Activated T-helper 1 cell treated with anti-CD3 and anti-CD28 coated beads, Interleukin-12 subunit alpha, Interleukin-12 subunit beta, Interleukin-2, Interleukin-4 antibody, amounts not matched to agents 30 ng/mL and 10 ng/mL and 1 ng/mL, durations not matched to agents 14 hours and 24 hours and 36 hours (primary cell): ENCODE measurements around the gene RELA. TPM values are rescaled to one million over a fixed set of nuclear protein-coding genes. Genes with fewer than 3 reads are reported as not detected.

Source experiments
- DNase-seq: peaks from one replicate; pipeline ENCODE4 v3.0.0; 2021; ENCODE audit warnings: low spot score
- H3K27ac Mint-ChIP-seq: one replicate; pipeline ENCODE4 v1.8.0; 2021; ENCODE audit warnings: mild to moderate bottlenecking, mixed read lengths
- H3K27me3 Mint-ChIP-seq: one replicate; pipeline ENCODE4 v1.8.0; 2022; ENCODE audit warnings: mild to moderate bottlenecking, moderate library complexity, mixed read lengths; ENCODE audit not compliant: insufficient read depth
- H3K36me3 Mint-ChIP-seq: one replicate; pipeline ENCODE4 v1.8.0; 2021; ENCODE audit warnings: low read depth, mixed read lengths
- H3K4me1 Mint-ChIP-seq: one replicate; pipeline ENCODE4 v1.8.0; 2021; ENCODE audit warnings: low read depth, mixed read lengths
- H3K4me3 Mint-ChIP-seq: one replicate; pipeline ENCODE4 v1.8.0; 2021; ENCODE audit warnings: mild to moderate bottlenecking, moderate library complexity, mixed read lengths
- H3K9me3 Mint-ChIP-seq: one replicate; pipeline ENCODE4 v1.8.0; 2021; ENCODE audit warnings: mixed read lengths
- intact Hi-C: fragments of 100-400 bp; cut with micrococcal nuclease; formaldehyde crosslinking; loops from one replicate; pipeline ENCODE4 v1.15.1; 2024
- total RNA-seq: library from RNA; stranded (reverse); gene quantifications from 2 replicates; pipeline ENCODE4 v1.2.3, GENCODE V29; 2022

The RELA gene
- total RNA-seq, 1 donor from 2014 or later = 102 TPM

DNA sequence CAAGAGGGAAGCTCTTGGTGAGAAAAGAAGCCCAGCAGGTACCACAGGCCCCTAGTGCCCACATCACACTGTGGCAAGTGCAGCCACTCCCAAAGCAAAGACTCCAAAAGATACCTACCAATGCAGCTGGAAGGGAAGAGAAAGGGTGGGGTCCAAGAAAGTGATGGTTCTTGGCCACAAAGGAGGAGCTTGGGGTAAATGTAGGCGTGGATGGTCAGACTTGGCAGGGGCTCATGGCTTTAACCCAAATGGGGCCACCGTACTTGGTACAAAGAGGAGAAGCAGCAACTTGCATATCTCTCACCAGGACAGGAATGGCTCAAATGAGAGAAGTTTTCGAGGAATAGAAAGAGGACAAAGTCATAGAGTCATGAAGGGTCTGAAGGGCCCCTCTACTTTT is 53.5 kb downstream of the RELA start:
- Mint-ChIP-seq H3K4me1 (peaks cover 35% of the 10 kb centered on the region), H3K27me3 (no peaks in the 10 kb centered on the region), H3K4me3 (peak overlapping the region; percentile 57), H3K36me3 (peaks cover 44% of the 10 kb centered on the region), H3K27ac (no peak overlapping the region), H3K9me3 (no peaks in the 10 kb centered on the region)
- intact Hi-C loops = no loop called here
- DNase-seq = no peak

DNA sequence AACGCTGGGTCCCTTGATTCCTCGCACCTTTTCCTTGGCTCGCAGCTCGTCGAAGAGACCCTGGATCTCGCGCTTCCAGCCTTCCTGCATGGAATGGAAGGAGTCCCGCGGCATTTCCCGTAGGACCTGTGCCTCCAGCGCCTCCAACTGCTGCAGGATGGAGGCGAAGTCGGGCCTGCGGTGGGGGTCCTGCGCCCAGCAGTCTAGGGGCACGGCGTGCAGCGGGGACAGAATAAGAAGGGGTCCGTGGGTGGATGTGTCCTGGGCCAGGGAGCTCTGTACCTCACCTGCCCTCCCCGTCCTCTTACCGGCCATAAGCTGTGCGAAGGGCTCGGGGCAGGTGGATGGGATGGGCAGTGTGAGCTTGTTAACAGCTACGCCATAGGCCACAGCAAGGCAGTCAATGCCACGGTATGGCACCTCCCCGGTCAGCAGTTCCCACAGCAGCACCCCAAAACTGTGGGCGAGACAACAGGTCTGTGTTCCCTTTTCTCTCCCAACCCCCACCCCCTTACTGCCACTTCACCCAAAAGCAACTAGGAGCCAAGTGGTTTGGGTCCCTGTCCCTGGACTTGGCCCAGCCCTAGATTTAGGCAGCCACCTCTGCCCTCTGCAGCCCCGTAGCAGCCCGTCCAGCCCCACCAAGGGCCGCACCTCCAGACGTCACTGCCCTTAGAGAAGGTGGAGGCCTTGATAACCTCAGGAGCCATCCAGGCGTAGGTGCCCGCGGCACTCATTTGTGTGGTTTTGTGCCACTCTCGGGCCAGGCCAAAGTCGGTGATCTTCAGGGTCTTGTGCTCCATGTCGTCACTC is 54.9 kb downstream of the RELA start:
- peaks cover 35% of the 10 kb centered on the region for H3K4me1 Mint-ChIP-seq
- DNase-seq = no peak
- peak overlapping the region; percentile 16 for H3K27ac Mint-ChIP-seq
- no peaks in the 10 kb centered on the region for H3K9me3 Mint-ChIP-seq
- H3K27me3 Mint-ChIP-seq = no peaks in the 10 kb centered on the region
- peaks cover 46% of the 10 kb centered on the region for H3K36me3 Mint-ChIP-seq
- H3K4me3 Mint-ChIP-seq = no peak overlapping the region
- intact Hi-C loops = no loop called here

DNA sequence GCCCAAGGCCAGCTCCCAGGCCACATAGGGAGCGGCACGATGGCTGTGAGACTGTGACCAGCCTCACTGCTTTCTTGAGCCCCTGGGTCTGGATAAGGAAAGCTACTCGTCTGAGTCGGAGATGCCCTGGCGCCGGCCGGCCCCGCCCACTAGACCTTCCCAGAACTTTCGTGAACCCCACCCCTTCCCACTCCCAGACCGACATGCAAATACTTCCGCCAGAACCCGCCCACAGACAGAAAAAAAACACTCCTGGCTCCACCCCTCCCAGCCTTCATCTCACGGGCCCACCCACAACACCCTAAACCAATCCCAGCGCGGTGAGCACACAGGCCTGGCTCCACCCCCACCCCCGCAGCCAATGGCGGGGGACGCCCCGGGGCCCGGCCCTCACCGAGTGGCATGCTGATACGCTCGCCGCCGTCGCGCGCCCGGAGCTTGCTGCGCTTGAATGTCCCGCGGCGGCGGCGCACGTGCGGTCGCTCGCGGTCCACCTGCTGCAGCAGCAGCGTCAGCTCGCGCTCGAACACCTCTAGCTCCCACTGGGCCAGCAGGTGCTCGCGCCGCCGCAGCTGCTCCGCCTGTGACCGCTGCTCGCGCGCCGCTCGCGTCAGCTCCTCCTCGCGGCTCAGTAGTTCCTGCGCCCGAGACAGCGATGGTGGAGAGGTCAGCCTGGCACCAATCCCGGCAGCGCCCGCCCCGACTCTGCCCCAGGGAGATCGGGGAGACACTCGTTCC is 55.7 kb downstream of the RELA start:
- Mint-ChIP-seq H3K4me1 (peaks cover 29% of the 10 kb centered on the region), H3K9me3 (no peaks in the 10 kb centered on the region), H3K27ac (peak overlapping the region; percentile 34), H3K27me3 (no peaks in the 10 kb centered on the region), H3K4me3 (no peak overlapping the region), H3K36me3 (peaks cover 41% of the 10 kb centered on the region)
- intact Hi-C loops = no loop called here
- no peak for DNase-seq

DNA sequence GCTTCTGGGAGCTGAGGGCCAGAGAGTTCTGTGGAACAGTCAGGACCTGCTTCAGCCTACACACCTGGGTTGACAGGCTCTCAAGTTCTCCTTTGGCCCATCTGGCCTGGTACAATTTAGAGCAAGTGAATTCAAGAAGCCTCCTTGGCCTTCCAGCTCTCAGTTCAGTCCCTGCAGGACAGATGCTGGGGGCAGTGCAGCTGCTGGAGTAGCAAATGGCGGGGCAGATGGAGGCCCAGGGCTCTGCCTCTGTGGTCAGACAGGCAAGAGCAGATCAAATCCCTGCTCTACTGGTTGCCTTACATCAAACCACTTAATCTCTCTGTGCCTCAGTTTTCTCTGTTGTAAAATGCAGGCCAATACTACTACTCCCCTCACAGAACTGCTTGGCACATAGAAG is 58.5 kb downstream of the RELA start:
- no peak for DNase-seq
- H3K9me3 Mint-ChIP-seq = no peaks in the 10 kb centered on the region
- H3K27ac Mint-ChIP-seq = no peak overlapping the region
- H3K27me3 Mint-ChIP-seq = no peaks in the 10 kb centered on the region
- no peak overlapping the region for H3K4me3 Mint-ChIP-seq
- intact Hi-C loops = no loop called here
- H3K4me1 Mint-ChIP-seq = peaks cover 7% of the 10 kb centered on the region
- peaks cover 35% of the 10 kb centered on the region for H3K36me3 Mint-ChIP-seq

Other genes starting within 250 kb of the RELA start
- gene NEAT1, start 240.1 kb downstream of the RELA start, total RNA-seq = 507 and 517 TPM in 2 replicates
- 5,323 and 5,421 TPM in 2 replicates for gene MALAT1, start 163.9 kb downstream of the RELA start, total RNA-seq
- gene SCYL1, start 137.8 kb downstream of the RELA start, total RNA-seq = 103 and 109 TPM in 2 replicates
- 97.9 and 103 TPM in 2 replicates for gene LTBP3, start 104.6 kb downstream of the RELA start, total RNA-seq
- 94.6 and 96.9 TPM in 2 replicates for gene ZNRD2, start 92.4 kb downstream of the RELA start, total RNA-seq
- gene FAM89B, start 90.4 kb downstream of the RELA start, total RNA-seq = 50.4 and 50.6 TPM in 2 replicates
- 168 and 178 TPM in 2 replicates for gene EHBP1L1, start 86.9 kb downstream of the RELA start, total RNA-seq
- gene KCNK7, start 67.1 kb downstream of the RELA start, total RNA-seq = 1.6 and 2.0 TPM in 2 replicates
- 103 and 106 TPM in 2 replicates for gene MAP3K11, start 48.7 kb downstream of the RELA start, total RNA-seq
- 55.0 and 55.2 TPM in 2 replicates for gene PCNX3, start 47.1 kb downstream of the RELA start, total RNA-seq
- gene SIPA1, start 24.8 kb downstream of the RELA start, total RNA-seq = 117 and 130 TPM in 2 replicates
- 68.1 and 75.0 TPM in 2 replicates for gene KAT5, start 49.3 kb upstream of the RELA start, total RNA-seq
- 87.6 and 89.0 TPM in 2 replicates for gene RNASEH2C, start 57.9 kb upstream of the RELA start, total RNA-seq
- 17.4 and 19.2 TPM in 2 replicates for gene AP5B1, start 118.1 kb upstream of the RELA start, total RNA-seq
- gene OVOL1, start 124.1 kb upstream of the RELA start, total RNA-seq = 0.10 and 0.36 TPM in 2 replicates
- 1.6 and 1.9 TPM in 2 replicates for gene SNX32, start 171.0 kb upstream of the RELA start, total RNA-seq
- 1,020 and 1,061 TPM in 2 replicates for gene CFL1, start 195.3 kb upstream of the RELA start, total RNA-seq
- gene MUS81, start 197.5 kb upstream of the RELA start, total RNA-seq = 77.7 and 79.6 TPM in 2 replicates
- gene EFEMP2, start 209.9 kb upstream of the RELA start, total RNA-seq = 6.5 and 7.9 TPM in 2 replicates
- 5.7 and 7.4 TPM in 2 replicates for gene CTSW, start 216.9 kb upstream of the RELA start, total RNA-seq
- 86.8 and 93.2 TPM in 2 replicates for gene FIBP, start 225.6 kb upstream of the RELA start, total RNA-seq
- gene CCDC85B, start 227.8 kb upstream of the RELA start, total RNA-seq = 66.7 and 70.8 TPM in 2 replicates
- 31.7 and 33.5 TPM in 2 replicates for gene FOSL1, start 237.5 kb upstream of the RELA start, total RNA-seq